ENCODE results near the gene ITGA11. TPM values are rescaled to one million over a fixed set of nuclear protein-coding genes. Genes with fewer than 3 reads are reported as not detected.

Gene ITGA11
- total RNA-seq, 1 donor from 2014 or later = 0.28 TPM

DNA sequence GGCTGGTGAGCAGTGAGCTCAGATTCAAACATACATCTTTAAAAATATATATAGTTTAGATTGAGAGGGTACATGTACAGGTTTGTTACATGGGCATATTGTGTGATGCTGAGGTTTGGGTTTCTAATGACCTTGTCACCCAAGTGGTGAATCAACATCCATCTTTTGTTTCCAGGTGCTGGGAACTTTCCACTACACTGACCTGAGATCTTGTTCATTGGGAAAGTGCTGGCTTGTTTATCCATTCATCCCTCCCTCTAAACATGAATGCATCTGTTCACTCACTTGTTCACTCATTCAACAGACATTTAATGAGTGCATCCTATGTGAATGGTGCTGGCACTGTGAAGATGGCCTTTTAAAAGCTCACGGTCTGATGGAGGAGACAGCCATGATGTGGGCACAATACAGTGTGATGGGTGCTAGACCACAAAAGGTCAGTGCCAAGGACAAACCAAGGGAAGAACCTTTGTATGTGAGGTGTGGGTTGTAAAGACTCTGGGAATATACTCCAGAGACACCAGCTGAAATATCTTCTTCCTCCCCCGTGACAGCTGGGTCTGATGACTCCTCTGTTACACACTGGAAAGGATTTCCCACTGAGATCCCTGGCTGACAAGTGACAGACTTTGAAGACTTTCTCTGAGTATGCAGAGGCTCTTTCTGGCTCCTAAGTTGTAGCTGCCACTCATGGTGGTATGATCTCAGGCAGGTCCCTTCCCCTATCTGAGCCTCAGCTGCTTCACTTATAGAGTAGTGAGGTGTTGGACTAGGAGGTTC is 16.2 kb upstream of the ITGA11 start:
- no peaks in the 10 kb centered on the region for H3K9me3 Mint-ChIP-seq (ENCODE audit: unreplicated experiment)
- H3K27me3 Mint-ChIP-seq (ENCODE audit: unreplicated experiment) = no peaks in the 10 kb centered on the region
- no peaks in the 10 kb centered on the region for H3K36me3 Mint-ChIP-seq (ENCODE audit: low read depth, unreplicated experiment)
- no peaks in the 10 kb centered on the region for H3K4me1 Mint-ChIP-seq (ENCODE audit: unreplicated experiment)
- H3K4me3 Mint-ChIP-seq (ENCODE audit: unreplicated experiment) = no peak overlapping the region
- no peak for DNase-seq (ENCODE audit: low spot score)
- H3K27ac Mint-ChIP-seq (ENCODE audit: unreplicated experiment) = no peak overlapping the region
- TF ChIP-seq, protein P1, sequence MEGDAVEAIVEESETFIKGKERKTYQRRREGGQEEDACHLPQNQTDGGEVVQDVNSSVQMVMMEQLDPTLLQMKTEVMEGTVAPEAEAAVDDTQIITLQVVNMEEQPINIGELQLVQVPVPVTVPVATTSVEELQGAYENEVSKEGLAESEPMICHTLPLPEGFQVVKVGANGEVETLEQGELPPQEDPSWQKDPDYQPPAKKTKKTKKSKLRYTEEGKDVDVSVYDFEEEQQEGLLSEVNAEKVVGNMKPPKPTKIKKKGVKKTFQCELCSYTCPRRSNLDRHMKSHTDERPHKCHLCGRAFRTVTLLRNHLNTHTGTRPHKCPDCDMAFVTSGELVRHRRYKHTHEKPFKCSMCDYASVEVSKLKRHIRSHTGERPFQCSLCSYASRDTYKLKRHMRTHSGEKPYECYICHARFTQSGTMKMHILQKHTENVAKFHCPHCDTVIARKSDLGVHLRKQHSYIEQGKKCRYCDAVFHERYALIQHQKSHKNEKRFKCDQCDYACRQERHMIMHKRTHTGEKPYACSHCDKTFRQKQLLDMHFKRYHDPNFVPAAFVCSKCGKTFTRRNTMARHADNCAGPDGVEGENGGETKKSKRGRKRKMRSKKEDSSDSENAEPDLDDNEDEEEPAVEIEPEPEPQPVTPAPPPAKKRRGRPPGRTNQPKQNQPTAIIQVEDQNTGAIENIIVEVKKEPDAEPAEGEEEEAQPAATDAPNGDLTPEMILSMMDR (IDR thresholded peaks at IDR 0.05; ENCODE audit: unreplicated experiment) = no peak

DNA sequence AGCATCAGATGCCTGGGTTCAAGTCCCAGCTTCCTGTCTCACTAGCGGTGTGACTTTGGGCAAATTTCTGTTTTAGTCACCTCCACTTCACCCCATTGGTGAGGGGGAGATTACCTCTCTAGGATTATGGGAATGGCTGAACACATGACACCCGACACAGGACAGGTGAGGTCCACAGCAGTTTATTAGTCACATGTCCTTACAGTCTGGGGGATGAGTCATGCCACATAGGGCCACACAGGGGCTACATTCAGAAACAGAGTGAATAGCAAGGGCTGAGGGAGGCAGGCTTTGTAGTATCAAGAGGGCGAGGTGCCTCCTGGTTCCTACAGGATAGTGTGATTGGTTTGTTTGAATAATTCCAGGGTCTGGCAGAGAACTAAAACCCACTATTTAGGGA is 15.2 kb upstream of the ITGA11 start:
- H3K9me3 Mint-ChIP-seq (ENCODE audit: unreplicated experiment) = no peaks in the 10 kb centered on the region

DNA sequence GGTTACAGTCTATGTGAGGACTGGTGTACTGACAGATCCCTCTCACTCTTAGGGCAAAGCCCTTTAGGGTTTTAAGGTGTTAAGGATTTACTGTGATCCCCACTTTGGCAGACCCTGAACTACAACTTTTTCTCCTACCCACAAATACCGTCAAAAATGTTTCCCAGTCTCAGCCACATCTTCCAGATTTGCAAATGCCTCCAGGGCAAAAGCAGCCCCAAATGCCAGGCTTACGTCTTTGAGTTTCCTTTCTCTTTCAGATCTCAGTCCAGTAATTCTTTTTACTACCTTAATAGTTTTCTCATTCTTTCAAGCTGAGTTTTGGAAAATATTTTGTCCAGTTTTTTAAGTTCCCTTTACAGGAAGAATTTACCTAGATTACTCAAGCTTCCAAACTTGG is 13.4 kb upstream of the ITGA11 start:
- no peak for DNase-seq (ENCODE audit: low spot score)
- no peaks in the 10 kb centered on the region for H3K27me3 Mint-ChIP-seq (ENCODE audit: unreplicated experiment)
- no peaks in the 10 kb centered on the region for H3K36me3 Mint-ChIP-seq (ENCODE audit: low read depth, unreplicated experiment)
- no peaks in the 10 kb centered on the region for H3K9me3 Mint-ChIP-seq (ENCODE audit: unreplicated experiment)
- no peak overlapping the region for H3K27ac Mint-ChIP-seq (ENCODE audit: unreplicated experiment)
- TF ChIP-seq, protein P1 (IDR thresholded peaks at IDR 0.05; ENCODE audit: unreplicated experiment) = no peak
- H3K4me1 Mint-ChIP-seq (ENCODE audit: unreplicated experiment) = no peaks in the 10 kb centered on the region
- H3K4me3 Mint-ChIP-seq (ENCODE audit: unreplicated experiment) = no peak overlapping the region

More for the DNA sequence above, 15.2 kb upstream of the ITGA11 start:
- no peak overlapping the region for H3K27ac Mint-ChIP-seq (ENCODE audit: unreplicated experiment)
- H3K4me3 Mint-ChIP-seq (ENCODE audit: unreplicated experiment) = no peak overlapping the region
- no peaks in the 10 kb centered on the region for H3K36me3 Mint-ChIP-seq (ENCODE audit: low read depth, unreplicated experiment)
- H3K27me3 Mint-ChIP-seq (ENCODE audit: unreplicated experiment) = no peaks in the 10 kb centered on the region
- no peak for DNase-seq (ENCODE audit: low spot score)
- TF ChIP-seq, protein P1 (IDR thresholded peaks at IDR 0.05; ENCODE audit: unreplicated experiment) = no peak
- no peaks in the 10 kb centered on the region for H3K4me1 Mint-ChIP-seq (ENCODE audit: unreplicated experiment)

DNA sequence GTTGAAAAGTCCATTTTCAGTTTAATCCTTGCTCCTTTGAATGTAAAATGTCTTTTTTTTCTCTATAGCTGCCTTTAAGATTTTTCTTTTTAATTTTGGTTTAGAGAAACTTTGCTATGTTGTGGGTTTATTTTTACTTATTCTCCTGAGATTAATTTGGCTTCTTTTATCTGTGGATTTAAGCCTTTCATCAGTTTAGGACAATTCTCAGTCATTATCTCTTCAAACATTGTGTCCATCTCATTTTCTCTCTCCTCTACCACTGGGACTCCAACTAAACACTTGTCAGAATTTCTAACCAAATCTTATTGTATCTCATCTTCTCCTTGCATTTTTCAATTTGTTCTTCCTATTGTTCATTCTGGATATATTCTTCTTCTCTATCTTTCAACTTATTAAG is 12.4 kb upstream of the ITGA11 start:
- DNase-seq (ENCODE audit: low spot score) = no peak
- H3K4me3 Mint-ChIP-seq (ENCODE audit: unreplicated experiment) = no peak overlapping the region
- TF ChIP-seq, protein P1 (IDR thresholded peaks at IDR 0.05; ENCODE audit: unreplicated experiment) = no peak
- H3K36me3 Mint-ChIP-seq (ENCODE audit: low read depth, unreplicated experiment) = no peaks in the 10 kb centered on the region
- H3K9me3 Mint-ChIP-seq (ENCODE audit: unreplicated experiment) = no peaks in the 10 kb centered on the region
- no peaks in the 10 kb centered on the region for H3K4me1 Mint-ChIP-seq (ENCODE audit: unreplicated experiment)
- no peak overlapping the region for H3K27ac Mint-ChIP-seq (ENCODE audit: unreplicated experiment)
- H3K27me3 Mint-ChIP-seq (ENCODE audit: unreplicated experiment) = no peaks in the 10 kb centered on the region

DNA sequence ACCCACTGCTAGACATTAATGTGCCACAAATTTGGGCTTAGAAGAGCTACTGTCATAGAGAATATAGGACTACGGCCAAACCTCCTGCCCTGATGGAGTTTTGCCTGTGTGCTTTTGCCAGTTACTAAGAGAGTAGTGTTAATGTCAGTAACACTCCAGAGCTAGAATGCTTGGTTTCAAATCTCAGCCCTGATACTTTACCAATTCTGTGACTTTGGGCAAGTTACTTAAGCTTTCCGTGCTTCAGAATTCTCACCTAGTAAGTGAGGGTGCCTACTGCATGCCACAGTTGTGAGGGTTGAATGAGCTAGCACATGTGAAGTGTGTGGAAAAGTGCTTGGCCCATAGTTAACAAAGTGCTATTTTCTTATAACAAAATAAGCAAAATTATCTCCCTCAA is 10.9 kb upstream of the ITGA11 start:
- no peak for DNase-seq (ENCODE audit: low spot score)
- Mint-ChIP-seq H3K4me3 (ENCODE audit: unreplicated experiment) (no peak overlapping the region), H3K27me3 (ENCODE audit: unreplicated experiment) (no peaks in the 10 kb centered on the region), H3K4me1 (ENCODE audit: unreplicated experiment) (no peaks in the 10 kb centered on the region), H3K27ac (ENCODE audit: unreplicated experiment) (no peak overlapping the region), H3K36me3 (ENCODE audit: low read depth, unreplicated experiment) (no peaks in the 10 kb centered on the region), H3K9me3 (ENCODE audit: unreplicated experiment) (no peaks in the 10 kb centered on the region)
- TF ChIP-seq, protein P1 (IDR thresholded peaks at IDR 0.05; ENCODE audit: unreplicated experiment) = no peak

Measured in endothelial cell (in vitro differentiated cells).